ENCODE results near the gene ATF2.
"Not testable (repeated sequence)": the region's sequence is repeated elsewhere in the genome, so short reads cannot be mapped to it uniquely, and the experiment has no call there.

Gene ATF2

GRCh38 chr2:175108091-175108490, 59.9 kb downstream of the ATF2 start:
- H3K9ac ChIP-seq (ENCODE audit: low read depth in 1 of 2, low read length in 2 of 2); H3K27ac ChIP-seq (ENCODE audit: low read depth, low read length); H3K4me1 ChIP-seq (ENCODE audit: control insufficient read depth in 1 of 2, insufficient read depth in 2 of 2, low read length in 2 of 2); H3K9me3 ChIP-seq (ENCODE audit: control insufficient read depth in 1 of 2, low read length in 2 of 2); H3K4me3 ChIP-seq (ENCODE audit: low read depth in 1 of 2, low read length in 2 of 2); H3K27me3 ChIP-seq (ENCODE audit: control insufficient read depth in 1 of 2, insufficient read depth in 2 of 2, low read length in 2 of 2): not testable (repeated sequence)
- H3K36me3 ChIP-seq (ENCODE audit: control insufficient read depth in 1 of 2, insufficient read depth in 2 of 2, low read length in 2 of 2) = peaks cover 0 to 24% of the 10 kb centered on the region in 2 donors

- H3K27me3 ChIP-seq (ENCODE audit: control insufficient read depth in 1 of 2, insufficient read depth in 2 of 2, low read length in 2 of 2) = no peaks in the 10 kb centered on the region
- H3K9me3 ChIP-seq (ENCODE audit: control insufficient read depth in 1 of 2, low read length in 2 of 2) = no peaks in the 10 kb centered on the region
- no peaks in the 10 kb centered on the region for H3K4me1 ChIP-seq (ENCODE audit: control insufficient read depth in 1 of 2, insufficient read depth in 2 of 2, low read length in 2 of 2)
- no peak overlapping the region for H3K4me3 ChIP-seq (ENCODE audit: low read depth in 1 of 2, low read length in 2 of 2)
- H3K9ac ChIP-seq (ENCODE audit: low read depth in 1 of 2, low read length in 2 of 2) = no peak overlapping the region
- no peak overlapping the region for H3K27ac ChIP-seq (ENCODE audit: low read depth, low read length)
- peaks cover 0 to 20% of the 10 kb centered on the region in 2 donors for H3K36me3 ChIP-seq (ENCODE audit: control insufficient read depth in 1 of 2, insufficient read depth in 2 of 2, low read length in 2 of 2)
Observed at GRCh38 chr2:175107146-175107545, 60.9 kb downstream of the ATF2 start.

GRCh38 chr2:175103191-175103590, 64.8 kb downstream of the ATF2 start:
- Histone ChIP-seq H3K27ac (ENCODE audit: low read depth, low read length) (no peak overlapping the region), H3K4me1 (ENCODE audit: control insufficient read depth in 1 of 2, insufficient read depth in 2 of 2, low read length in 2 of 2) (no peaks in the 10 kb centered on the region), H3K9me3 (ENCODE audit: control insufficient read depth in 1 of 2, low read length in 2 of 2) (no peaks in the 10 kb centered on the region), H3K27me3 (ENCODE audit: control insufficient read depth in 1 of 2, insufficient read depth in 2 of 2, low read length in 2 of 2) (no peaks in the 10 kb centered on the region), H3K4me3 (ENCODE audit: low read depth in 1 of 2, low read length in 2 of 2) (no peak overlapping the region), H3K36me3 (ENCODE audit: control insufficient read depth in 1 of 2, insufficient read depth in 2 of 2, low read length in 2 of 2) (peaks cover 0 to 11% of the 10 kb centered on the region in 2 donors), H3K9ac (ENCODE audit: low read depth in 1 of 2, low read length in 2 of 2) (no peak overlapping the region)

DNA sequence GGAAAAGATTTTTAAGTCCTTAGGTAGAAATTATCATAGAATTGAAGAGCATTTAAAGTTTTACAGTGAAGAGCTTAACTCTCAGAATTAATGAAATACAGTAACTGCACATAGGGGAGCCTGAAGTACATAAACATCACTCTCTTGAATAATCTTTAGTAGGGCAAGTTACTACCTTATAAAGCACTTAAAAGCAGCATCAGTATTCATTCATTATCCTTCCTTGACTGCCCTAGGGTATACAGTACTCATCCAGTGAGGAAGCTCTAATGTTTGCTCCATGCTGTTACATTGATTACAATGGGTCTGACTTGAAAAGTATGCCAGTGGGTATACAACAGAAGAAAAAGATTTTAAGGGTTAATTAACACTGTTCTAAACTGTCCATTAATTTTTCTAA, 66.5 kb downstream of the ATF2 start:
- Histone ChIP-seq H3K36me3 (ENCODE audit: control insufficient read depth in 1 of 2, insufficient read depth in 2 of 2, low read length in 2 of 2) (peaks cover 0 to 5% of the 10 kb centered on the region in 2 donors), H3K27ac (ENCODE audit: low read depth, low read length) (no peak overlapping the region), H3K4me1 (ENCODE audit: control insufficient read depth in 1 of 2, insufficient read depth in 2 of 2, low read length in 2 of 2) (no peaks in the 10 kb centered on the region), H3K9ac (ENCODE audit: low read depth in 1 of 2, low read length in 2 of 2) (no peak overlapping the region), H3K27me3 (ENCODE audit: control insufficient read depth in 1 of 2, insufficient read depth in 2 of 2, low read length in 2 of 2) (no peaks in the 10 kb centered on the region), H3K4me3 (ENCODE audit: low read depth in 1 of 2, low read length in 2 of 2) (no peak overlapping the region), H3K9me3 (ENCODE audit: control insufficient read depth in 1 of 2, low read length in 2 of 2) (no peaks in the 10 kb centered on the region)

GRCh38 chr2:175097297-175097696, 70.7 kb downstream of the ATF2 start:
- peaks cover 1 to 9% of the 10 kb centered on the region in 2 donors for H3K36me3 ChIP-seq (ENCODE audit: control insufficient read depth in 1 of 2, insufficient read depth in 2 of 2, low read length in 2 of 2)
- H3K27me3 ChIP-seq (ENCODE audit: control insufficient read depth in 1 of 2, insufficient read depth in 2 of 2, low read length in 2 of 2) = no peaks in the 10 kb centered on the region
- no peaks in the 10 kb centered on the region for H3K9me3 ChIP-seq (ENCODE audit: control insufficient read depth in 1 of 2, low read length in 2 of 2)
- H3K4me1 ChIP-seq (ENCODE audit: control insufficient read depth in 1 of 2, insufficient read depth in 2 of 2, low read length in 2 of 2) = no peaks in the 10 kb centered on the region
- H3K27ac ChIP-seq (ENCODE audit: low read depth, low read length) = no peak overlapping the region
- H3K9ac ChIP-seq (ENCODE audit: low read depth in 1 of 2, low read length in 2 of 2) = no peak overlapping the region
- no peak overlapping the region for H3K4me3 ChIP-seq (ENCODE audit: low read depth in 1 of 2, low read length in 2 of 2)

GRCh38 chr2:175084117-175084516, 83.9 kb downstream of the ATF2 start:
- H3K27me3 ChIP-seq (ENCODE audit: control insufficient read depth in 1 of 2, insufficient read depth in 2 of 2, low read length in 2 of 2); H3K9me3 ChIP-seq (ENCODE audit: control insufficient read depth in 1 of 2, low read length in 2 of 2); H3K4me1 ChIP-seq (ENCODE audit: control insufficient read depth in 1 of 2, insufficient read depth in 2 of 2, low read length in 2 of 2); H3K27ac ChIP-seq (ENCODE audit: low read depth, low read length); H3K4me3 ChIP-seq (ENCODE audit: low read depth in 1 of 2, low read length in 2 of 2); H3K9ac ChIP-seq (ENCODE audit: low read depth in 1 of 2, low read length in 2 of 2): not testable (repeated sequence)
- peaks cover 4 to 24% of the 10 kb centered on the region in 2 donors for H3K36me3 ChIP-seq (ENCODE audit: control insufficient read depth in 1 of 2, insufficient read depth in 2 of 2, low read length in 2 of 2)

DNA sequence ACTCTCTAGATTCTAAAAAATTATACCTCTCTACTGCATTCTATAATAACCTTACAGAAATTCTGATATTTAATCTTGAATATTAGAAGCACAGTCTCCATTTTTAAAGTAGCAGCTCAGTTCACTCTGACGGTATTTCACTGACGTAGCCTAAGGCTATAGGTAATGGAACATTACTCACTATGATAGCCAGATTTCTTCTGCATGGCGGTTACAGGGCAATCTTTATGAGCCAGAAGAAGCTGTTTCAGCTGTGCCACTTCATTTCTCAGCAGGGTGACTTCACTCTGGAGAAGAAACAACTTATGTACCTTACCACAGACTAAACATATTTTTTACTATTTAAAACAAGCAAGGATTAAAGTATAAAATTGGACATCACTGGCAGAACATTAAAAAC, 87.5 kb downstream of the ATF2 start:
- H3K27me3 ChIP-seq (ENCODE audit: control insufficient read depth in 1 of 2, insufficient read depth in 2 of 2, low read length in 2 of 2) = no peaks in the 10 kb centered on the region
- peaks cover 11 to 32% of the 10 kb centered on the region in 2 donors for H3K36me3 ChIP-seq (ENCODE audit: control insufficient read depth in 1 of 2, insufficient read depth in 2 of 2, low read length in 2 of 2)
- H3K4me1 ChIP-seq (ENCODE audit: control insufficient read depth in 1 of 2, insufficient read depth in 2 of 2, low read length in 2 of 2) = no peaks in the 10 kb centered on the region
- H3K27ac ChIP-seq (ENCODE audit: low read depth, low read length) = no peak overlapping the region
- H3K9ac ChIP-seq (ENCODE audit: low read depth in 1 of 2, low read length in 2 of 2) = no peak overlapping the region
- no peaks in the 10 kb centered on the region for H3K9me3 ChIP-seq (ENCODE audit: control insufficient read depth in 1 of 2, low read length in 2 of 2)
- H3K4me3 ChIP-seq (ENCODE audit: low read depth in 1 of 2, low read length in 2 of 2) = no peak overlapping the region

DNA sequence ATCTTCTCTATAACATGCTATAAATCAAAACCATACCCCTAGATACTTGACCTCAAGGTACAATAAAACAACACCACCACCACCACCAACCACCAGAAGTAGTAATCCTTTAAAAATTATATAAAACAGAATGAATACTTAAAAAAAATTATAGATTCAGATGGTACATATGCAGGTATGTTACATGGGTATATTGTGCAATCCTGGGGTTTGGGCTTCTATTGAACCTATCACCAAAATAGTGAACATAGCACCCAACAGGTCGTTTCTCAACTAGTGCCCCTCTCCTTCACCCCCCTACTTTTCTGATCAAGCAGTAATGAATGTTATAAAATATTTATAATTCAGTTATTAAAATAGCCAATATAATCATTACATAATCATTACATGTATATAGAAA, 91.7 kb downstream of the ATF2 start:
- no peak overlapping the region for H3K9ac ChIP-seq (ENCODE audit: low read depth in 1 of 2, low read length in 2 of 2)
- peaks cover 18 to 35% of the 10 kb centered on the region in 2 donors for H3K36me3 ChIP-seq (ENCODE audit: control insufficient read depth in 1 of 2, insufficient read depth in 2 of 2, low read length in 2 of 2)
- no peaks in the 10 kb centered on the region for H3K27me3 ChIP-seq (ENCODE audit: control insufficient read depth in 1 of 2, insufficient read depth in 2 of 2, low read length in 2 of 2)
- no peak overlapping the region for H3K4me3 ChIP-seq (ENCODE audit: low read depth in 1 of 2, low read length in 2 of 2)
- H3K4me1 ChIP-seq (ENCODE audit: control insufficient read depth in 1 of 2, insufficient read depth in 2 of 2, low read length in 2 of 2) = no peaks in the 10 kb centered on the region
- no peaks in the 10 kb centered on the region for H3K9me3 ChIP-seq (ENCODE audit: control insufficient read depth in 1 of 2, low read length in 2 of 2)
- no peak overlapping the region for H3K27ac ChIP-seq (ENCODE audit: low read depth, low read length)

DNA sequence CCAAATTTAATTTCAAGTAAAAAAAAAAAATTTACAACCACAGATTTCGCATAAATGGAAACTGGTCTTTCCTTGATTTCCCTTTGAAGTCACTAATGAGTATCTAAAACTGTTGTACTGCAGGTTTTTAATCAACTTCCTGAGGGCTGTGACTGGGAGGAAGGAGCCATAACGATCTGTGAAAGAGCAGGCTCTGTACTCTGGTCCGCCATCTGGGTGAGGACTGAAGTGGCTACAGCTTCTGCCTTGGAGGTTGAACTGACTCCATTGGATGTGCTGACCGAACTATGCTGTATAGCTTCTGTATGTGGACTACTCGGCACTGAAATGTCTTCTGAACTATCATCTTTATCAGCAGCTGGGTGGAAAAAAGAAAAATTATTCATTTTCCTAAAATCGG, 93.5 kb downstream of the ATF2 start:
- no peak overlapping the region for H3K27ac ChIP-seq (ENCODE audit: low read depth, low read length)
- no peaks in the 10 kb centered on the region for H3K27me3 ChIP-seq (ENCODE audit: control insufficient read depth in 1 of 2, insufficient read depth in 2 of 2, low read length in 2 of 2)
- no peak overlapping the region for H3K4me3 ChIP-seq (ENCODE audit: low read depth in 1 of 2, low read length in 2 of 2)
- peaks cover 14 to 26% of the 10 kb centered on the region in 2 donors for H3K36me3 ChIP-seq (ENCODE audit: control insufficient read depth in 1 of 2, insufficient read depth in 2 of 2, low read length in 2 of 2)
- H3K9ac ChIP-seq (ENCODE audit: low read depth in 1 of 2, low read length in 2 of 2) = no peak overlapping the region
- no peaks in the 10 kb centered on the region for H3K9me3 ChIP-seq (ENCODE audit: control insufficient read depth in 1 of 2, low read length in 2 of 2)
- no peaks in the 10 kb centered on the region for H3K4me1 ChIP-seq (ENCODE audit: control insufficient read depth in 1 of 2, insufficient read depth in 2 of 2, low read length in 2 of 2)

- no peaks in the 10 kb centered on the region for H3K9me3 ChIP-seq (ENCODE audit: control insufficient read depth in 1 of 2, low read length in 2 of 2)
- H3K4me1 ChIP-seq (ENCODE audit: control insufficient read depth in 1 of 2, insufficient read depth in 2 of 2, low read length in 2 of 2) = no peaks in the 10 kb centered on the region
- H3K27me3 ChIP-seq (ENCODE audit: control insufficient read depth in 1 of 2, insufficient read depth in 2 of 2, low read length in 2 of 2) = no peaks in the 10 kb centered on the region
- H3K4me3 ChIP-seq (ENCODE audit: low read depth in 1 of 2, low read length in 2 of 2) = no peak overlapping the region
- peaks cover 2 to 6% of the 10 kb centered on the region in 2 donors for H3K36me3 ChIP-seq (ENCODE audit: control insufficient read depth in 1 of 2, insufficient read depth in 2 of 2, low read length in 2 of 2)
- H3K9ac ChIP-seq (ENCODE audit: low read depth in 1 of 2, low read length in 2 of 2) = no peak overlapping the region
- no peak overlapping the region for H3K27ac ChIP-seq (ENCODE audit: low read depth, low read length)
Observed at GRCh38 chr2:175068534-175068933, 99.5 kb downstream of the ATF2 start.

GRCh38 chr2:175066411-175066810, 101.6 kb downstream of the ATF2 start:
- no peak overlapping the region for H3K4me3 ChIP-seq (ENCODE audit: low read depth in 1 of 2, low read length in 2 of 2)
- no peaks in the 10 kb centered on the region for H3K9me3 ChIP-seq (ENCODE audit: control insufficient read depth in 1 of 2, low read length in 2 of 2)
- H3K4me1 ChIP-seq (ENCODE audit: control insufficient read depth in 1 of 2, insufficient read depth in 2 of 2, low read length in 2 of 2) = no peaks in the 10 kb centered on the region
- H3K9ac ChIP-seq (ENCODE audit: low read depth in 1 of 2, low read length in 2 of 2) = no peak overlapping the region
- peaks cover 0 to 4% of the 10 kb centered on the region in 2 donors for H3K36me3 ChIP-seq (ENCODE audit: control insufficient read depth in 1 of 2, insufficient read depth in 2 of 2, low read length in 2 of 2)
- no peaks in the 10 kb centered on the region for H3K27me3 ChIP-seq (ENCODE audit: control insufficient read depth in 1 of 2, insufficient read depth in 2 of 2, low read length in 2 of 2)
- no peak overlapping the region for H3K27ac ChIP-seq (ENCODE audit: low read depth, low read length)
